Epithelial cell of proximal tubule (primary cell): Measurements from ENCODE around the gene ATF7. TPM values are rescaled to one million over a fixed set of nuclear protein-coding genes. Genes with fewer than 3 reads are reported as not detected.
"Not testable (repeated sequence)": the region's sequence is repeated elsewhere in the genome, so short reads cannot be mapped to it uniquely, and the experiment has no call there.

Source experiments
- DNase-seq: peaks from one replicate; pipeline ENCODE4 v3.0.0-alpha.2; 2011; ENCODE audit warnings: low read depth
- H3K4me3 ChIP-seq: 2 replicates; pipeline ENCODE4 v1.5.1; 2011; ENCODE audit warnings: low read depth, mild to moderate bottlenecking, low read length
- total RNA-seq: library from RNA; depleted of rRNA; stranded (reverse); fragments of >200 nt; gene quantifications from 2 replicates; pipeline ENCODE4 v1.2.3, GENCODE V29; 2015
- TF ChIP-seq, protein P1 (sequence below): conservative IDR thresholded peaks from 2 replicates; pipeline ENCODE4 v1.5.1; 2012; ENCODE audit warnings: low read depth, mild to moderate bottlenecking, low read length

ATF7 gene
- total RNA-seq, 1 donor from 2014 or later: 9.2 TPM

DNA sequence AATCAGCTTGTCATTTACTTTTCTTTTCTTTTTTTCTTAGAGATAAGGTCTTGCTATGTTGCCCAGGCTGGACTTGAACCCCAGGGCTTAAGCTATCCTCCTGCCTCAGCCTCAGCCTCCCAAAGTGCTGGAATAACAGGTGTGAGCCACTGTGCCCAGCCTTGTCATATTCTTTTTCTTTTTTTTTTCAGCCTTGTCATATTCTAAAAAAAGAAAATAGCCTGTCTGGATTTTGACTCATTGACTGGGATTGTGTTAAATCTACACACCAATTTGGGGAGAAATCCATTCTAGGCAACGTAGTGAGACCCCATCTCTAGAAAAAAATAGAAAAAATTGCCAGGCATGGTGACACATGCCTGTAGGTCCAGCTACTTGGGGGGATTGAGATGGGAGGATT is 25.6 kb upstream of the ATF7 start:
- H3K4me3 ChIP-seq: no peak overlapping the region
- DNase-seq: no peak
- TF ChIP-seq, protein P1, sequence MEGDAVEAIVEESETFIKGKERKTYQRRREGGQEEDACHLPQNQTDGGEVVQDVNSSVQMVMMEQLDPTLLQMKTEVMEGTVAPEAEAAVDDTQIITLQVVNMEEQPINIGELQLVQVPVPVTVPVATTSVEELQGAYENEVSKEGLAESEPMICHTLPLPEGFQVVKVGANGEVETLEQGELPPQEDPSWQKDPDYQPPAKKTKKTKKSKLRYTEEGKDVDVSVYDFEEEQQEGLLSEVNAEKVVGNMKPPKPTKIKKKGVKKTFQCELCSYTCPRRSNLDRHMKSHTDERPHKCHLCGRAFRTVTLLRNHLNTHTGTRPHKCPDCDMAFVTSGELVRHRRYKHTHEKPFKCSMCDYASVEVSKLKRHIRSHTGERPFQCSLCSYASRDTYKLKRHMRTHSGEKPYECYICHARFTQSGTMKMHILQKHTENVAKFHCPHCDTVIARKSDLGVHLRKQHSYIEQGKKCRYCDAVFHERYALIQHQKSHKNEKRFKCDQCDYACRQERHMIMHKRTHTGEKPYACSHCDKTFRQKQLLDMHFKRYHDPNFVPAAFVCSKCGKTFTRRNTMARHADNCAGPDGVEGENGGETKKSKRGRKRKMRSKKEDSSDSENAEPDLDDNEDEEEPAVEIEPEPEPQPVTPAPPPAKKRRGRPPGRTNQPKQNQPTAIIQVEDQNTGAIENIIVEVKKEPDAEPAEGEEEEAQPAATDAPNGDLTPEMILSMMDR: no peak

DNA sequence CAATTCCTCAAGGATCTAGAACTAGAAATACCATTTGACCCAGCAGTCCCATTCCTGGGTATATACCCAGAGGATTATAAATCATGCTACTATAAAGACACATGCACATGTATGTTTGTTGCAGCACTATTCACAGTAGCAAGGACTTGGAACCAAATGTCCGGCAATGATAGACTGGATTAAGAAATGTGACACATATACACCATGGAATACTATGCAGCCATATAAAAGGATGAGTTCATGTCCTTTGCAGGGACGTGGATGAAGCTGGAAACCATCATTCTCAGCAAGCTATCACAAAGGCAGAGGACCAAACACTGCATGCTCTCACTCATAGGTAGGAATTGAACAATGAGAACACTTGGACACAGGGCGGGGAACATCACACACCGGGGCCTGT is 20.1 kb upstream of the ATF7 start:
- DNase-seq, H3K4me3 ChIP-seq: not testable (repeated sequence)

DNA sequence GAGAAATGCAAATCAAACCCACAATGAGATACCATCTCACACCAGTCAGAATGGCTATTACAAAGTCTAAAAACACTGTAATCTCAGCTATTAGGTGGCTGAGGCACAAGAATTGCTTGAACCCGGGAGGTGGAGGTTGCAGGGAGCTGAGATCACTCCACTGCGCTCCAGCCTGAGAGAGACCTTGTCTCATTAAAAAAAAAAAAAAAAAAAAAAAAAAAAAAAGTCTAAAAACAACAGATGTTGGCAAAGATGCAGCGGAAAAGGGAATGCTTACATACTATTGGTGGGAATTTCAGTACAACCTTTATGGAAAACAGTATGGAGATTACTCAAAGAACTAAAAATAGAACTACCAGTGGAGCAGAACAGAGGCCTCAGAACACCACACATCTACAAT is 19.0 kb upstream of the ATF7 start:
- TF ChIP-seq, protein P1: no peak

DNA sequence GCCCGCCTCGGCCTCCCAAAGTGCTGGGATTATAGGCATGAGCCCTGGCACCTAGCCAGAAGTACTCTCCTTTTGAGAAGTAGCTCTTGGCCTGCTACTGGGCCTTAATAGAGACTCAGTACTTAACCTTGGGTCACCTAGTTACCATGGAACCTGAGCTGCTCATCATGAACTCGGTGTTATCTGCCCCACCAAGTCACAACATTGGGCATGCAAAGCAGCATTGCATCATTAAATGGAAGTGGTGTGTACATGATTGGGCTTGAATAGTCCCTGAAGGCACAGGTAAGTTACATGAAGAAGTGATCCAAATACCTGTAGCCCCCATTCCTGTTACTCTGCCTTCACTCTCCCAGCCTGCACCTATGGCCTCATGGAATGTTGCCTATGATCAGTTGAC is 18.0 kb upstream of the ATF7 start:
- no peak overlapping the region for H3K4me3 ChIP-seq
- TF ChIP-seq, protein P1: no peak
- DNase-seq: no peak

More for the DNA sequence above, 19.0 kb upstream of the ATF7 start:
- no peak for DNase-seq
- H3K4me3 ChIP-seq: no peak overlapping the region

DNA sequence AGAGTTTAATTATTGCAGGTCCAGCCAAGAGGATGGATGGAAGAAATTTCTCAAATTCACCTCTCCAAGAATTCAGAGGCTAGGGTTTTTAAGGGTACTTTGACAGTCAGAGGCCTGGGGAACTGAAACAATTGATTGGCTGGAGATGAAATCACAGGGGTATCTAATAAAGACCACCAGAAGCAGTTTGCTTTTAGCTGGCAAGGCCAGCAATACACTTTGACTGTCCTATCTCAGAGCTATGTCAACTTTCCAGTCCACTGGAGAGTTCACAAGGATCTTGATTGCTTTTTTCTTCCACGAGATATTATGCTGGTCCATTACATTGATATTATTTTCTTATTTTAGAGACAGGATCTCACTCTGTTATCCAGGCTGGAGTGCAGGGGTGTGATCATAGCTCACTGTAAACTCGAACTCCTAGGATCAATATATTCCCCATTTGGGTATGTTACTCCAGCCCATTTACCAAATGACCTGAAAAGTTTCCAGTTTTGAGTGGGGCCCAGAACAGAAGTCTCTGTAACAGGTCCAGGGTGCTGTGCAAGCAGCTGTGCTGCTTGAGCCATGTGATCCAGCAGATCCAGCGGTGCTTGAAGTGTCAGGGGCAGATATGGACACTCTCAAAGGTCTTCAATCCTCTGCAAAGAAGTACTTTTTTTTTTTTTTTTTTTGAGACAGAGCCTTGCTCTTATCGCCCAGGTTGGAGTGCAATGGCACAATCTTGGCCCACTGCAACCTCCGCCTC is 17.2 kb upstream of the ATF7 start:
- no peak overlapping the region for H3K4me3 ChIP-seq
- TF ChIP-seq, protein P1: no peak
- no peak for DNase-seq

DNA sequence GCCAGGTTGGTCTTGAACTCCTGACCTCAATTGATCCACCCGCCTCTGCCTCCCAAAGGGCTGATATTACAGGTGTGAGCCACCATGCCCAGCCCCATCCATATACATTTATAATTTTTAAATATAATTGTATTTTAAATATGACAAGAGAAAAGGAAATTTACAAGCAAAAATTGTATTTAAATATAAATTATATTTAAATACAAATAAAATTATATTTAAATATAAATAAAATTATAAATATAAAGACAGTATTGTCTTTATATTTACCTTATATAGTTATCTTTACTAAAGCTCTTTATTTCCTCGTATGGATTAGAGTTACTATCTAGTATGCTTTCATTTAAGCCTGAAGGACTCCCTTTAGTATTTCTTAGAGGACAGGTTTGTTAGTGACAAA is 11.9 kb upstream of the ATF7 start:
- no peak overlapping the region for H3K4me3 ChIP-seq
- no peak for DNase-seq
- TF ChIP-seq, protein P1: no peak

DNA sequence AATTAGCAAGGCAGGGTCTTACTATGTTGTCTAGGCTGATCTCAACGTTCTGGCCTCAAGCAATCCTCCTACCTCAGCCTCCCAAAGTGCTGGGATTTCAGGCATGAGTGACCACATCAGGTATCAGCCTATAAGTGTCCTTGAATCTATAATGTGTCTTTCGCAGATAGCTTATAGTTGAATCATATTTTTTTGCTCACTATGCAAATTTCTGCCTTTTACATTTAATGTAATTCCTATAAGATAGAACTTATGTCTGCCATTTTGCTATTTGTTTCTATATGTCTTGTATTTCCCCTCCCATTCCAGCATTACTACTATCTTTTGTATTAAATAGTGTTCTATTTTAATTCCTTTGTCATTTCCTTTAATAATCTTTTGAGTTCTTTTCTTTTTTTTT is 10.5 kb upstream of the ATF7 start:
- H3K4me3 ChIP-seq: no peak overlapping the region
- DNase-seq: no peak
- TF ChIP-seq, protein P1: no peak

DNA sequence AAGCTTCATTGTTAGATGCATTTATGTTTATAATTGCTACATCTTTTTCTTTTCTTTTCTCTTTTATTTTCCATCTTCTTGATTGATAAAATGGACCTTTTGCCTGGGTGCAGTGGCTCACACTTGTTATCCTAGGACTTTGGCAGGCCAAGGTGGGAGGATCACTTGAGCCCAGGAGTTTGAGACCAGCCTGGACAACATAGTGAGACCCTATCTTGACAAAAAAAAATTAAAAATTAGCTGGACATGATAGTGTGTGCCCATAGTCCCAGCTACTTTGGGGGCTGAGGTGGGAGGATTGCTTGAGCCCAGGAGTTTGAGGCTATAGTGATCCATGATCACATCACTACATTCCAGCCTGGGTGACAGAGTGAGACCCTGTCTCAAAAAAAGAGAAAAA is 9.5 kb upstream of the ATF7 start:
- not testable (repeated sequence) for DNase-seq, H3K4me3 ChIP-seq
